GOT3 (cell line): ENCODE results near the gene AK4.
"Not testable (repeated sequence)": the region's sequence is repeated elsewhere in the genome, so short reads cannot be mapped to it uniquely, and the experiment has no call there.

Source experiments
- DNase-seq: peaks from one replicate; lab custom pipeline; 2025; ENCODE audit warnings: mixed read lengths; lab: John Stamatoyannopoulos, UW

Gene AK4

DNA sequence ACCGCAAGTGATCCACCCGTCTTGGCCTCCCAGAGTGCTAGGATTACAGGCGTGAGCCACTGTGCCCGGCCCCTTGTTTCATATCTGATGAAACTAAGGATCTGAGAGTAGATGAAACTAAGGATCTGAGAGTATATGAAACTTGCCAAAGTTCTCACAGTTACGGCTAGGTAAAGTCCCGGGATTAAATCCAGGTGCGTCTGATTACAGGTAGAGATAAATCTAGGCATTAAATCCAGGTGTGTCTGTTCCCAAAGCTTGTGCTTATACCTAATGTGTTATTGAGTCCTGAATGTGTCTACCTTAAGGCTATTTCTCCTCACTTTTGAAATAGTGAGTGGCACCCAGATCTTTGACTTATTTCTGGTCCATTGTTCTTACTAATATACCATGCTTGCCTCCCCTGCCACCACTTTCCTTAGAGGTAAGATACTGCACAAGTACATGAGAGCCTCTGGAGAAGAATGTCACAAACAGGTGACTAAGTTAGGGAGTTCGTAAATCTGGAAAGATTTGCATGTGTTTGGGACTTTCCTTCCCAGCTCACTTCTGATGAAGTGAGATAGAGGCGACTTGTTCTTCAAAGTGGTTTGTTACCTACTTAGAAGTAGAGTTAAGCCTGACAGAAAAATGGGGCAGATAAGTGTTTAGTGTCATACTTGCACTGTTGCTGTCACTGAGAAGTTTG is 66.5 kb downstream of the AK4 start:
- no peak for DNase-seq

DNA sequence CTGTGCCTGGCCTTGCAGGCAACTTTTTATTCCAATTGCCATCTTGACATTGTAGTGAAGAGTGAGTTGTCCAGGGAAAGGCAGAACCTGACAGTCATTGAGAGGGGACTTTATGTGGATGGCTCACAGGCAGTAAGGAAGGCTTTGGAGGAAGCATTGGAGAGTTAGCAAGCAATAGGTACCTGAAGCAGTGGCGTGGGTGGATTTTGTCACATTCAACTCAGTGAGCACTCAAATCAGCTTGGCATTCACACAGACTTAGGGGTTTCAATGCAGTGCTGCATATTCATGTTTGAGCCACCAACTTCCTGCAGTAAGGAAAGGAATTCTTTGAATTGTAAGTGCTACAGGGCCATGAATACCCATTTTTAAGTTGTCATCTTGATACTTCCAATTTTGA is 69.0 kb downstream of the AK4 start:
- DNase-seq, result no peak

DNA sequence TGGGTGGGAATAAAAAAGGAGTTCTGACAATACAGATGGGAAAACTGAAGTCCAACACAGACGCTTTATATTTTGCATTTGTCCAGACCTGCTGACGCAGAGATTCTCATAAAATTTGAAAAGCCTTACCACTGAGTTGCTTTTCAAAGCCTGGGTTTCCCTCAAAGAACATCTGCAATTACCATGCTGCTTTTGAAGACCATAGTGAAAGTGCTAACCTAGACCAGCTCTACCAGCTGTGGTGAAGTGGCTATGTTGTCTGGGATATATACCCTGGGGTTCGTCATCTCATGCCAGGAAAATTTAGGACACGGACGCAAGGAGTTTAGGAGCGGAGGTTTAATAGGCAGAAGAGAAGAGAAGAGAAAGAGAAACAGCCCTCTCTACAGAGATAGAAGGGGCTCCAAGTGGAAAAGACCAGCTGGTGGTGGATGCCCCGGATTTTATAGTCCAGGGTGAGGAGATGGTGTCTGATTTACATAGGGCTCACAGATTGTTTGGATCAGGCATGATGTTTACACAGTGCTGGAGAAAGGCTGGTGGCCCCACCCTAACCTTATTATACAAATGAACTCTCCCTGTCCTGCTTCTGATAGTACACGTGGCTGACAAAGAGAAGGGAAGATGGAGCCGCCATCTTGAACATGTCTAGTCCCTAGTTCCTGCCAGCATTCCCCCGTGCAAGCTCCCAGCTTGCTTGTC is 73.8 kb downstream of the AK4 start:
- no peak for DNase-seq

DNA sequence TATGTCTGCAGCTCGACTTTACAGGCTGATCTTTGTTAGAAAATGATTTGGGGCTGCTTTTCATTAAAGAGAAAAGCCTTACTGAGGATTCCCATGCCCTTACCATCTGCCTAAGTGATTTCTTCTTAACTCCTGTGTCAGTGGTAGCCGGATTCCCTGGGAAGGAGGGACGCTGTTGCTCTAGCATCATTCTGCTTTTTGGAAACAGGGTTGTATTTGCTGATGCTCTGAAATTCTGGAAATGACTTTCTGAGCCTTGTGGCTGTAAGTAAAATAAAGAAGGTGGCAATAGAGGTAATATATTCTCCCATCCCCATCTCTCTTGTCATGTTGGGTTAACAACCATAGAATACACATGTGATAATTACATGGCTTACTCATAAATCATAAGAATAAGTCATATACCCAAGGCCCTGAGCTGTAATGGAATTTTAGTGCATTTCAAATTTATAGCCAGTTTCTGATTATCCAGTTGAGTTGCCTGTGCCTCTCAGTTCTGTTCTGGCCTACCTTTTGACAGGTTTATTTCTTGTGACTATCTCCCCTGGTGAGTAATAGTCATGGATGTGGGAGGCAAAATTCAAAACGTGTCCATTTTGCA is 74.4 kb downstream of the AK4 start:
- DNase-seq, result no peak

DNA sequence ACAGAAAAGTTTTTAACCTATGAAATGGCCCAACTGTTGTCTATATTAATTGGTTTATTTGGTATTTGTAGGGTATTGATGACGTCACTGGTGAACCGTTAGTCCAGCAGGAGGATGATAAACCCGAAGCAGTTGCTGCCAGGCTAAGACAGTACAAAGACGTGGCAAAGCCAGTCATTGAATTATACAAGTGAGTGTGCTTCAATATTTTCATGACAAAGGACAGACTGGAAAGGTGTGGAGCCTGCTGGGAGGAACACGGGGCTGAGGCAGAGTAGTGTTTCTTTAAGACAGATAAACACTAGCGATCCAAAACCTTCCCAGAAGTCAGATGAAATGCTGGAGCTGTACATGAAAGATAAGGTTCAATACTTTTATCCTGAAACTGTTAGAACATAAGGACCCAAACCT is 76.7 kb downstream of the AK4 start:
- no peak for DNase-seq

DNA sequence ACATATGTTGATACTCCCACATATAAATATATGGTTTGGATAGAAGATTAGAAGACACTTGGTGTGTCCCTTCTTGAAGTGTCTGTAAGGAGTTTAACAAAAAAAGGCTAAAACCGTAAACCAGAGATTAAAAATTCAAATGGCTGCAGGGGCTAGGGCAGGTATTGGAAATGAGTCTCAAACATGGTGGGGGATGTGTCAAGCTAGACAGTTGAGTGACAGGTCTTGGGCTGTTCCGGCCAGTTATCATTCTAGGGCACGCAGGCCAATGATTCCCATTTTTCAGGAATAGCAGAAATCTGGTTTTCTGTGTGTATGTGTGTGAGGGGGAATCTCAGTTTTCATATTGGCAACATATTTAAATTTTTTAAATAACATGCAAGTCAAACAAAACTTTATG is 77.2 kb downstream of the AK4 start:
- no peak for DNase-seq

DNA sequence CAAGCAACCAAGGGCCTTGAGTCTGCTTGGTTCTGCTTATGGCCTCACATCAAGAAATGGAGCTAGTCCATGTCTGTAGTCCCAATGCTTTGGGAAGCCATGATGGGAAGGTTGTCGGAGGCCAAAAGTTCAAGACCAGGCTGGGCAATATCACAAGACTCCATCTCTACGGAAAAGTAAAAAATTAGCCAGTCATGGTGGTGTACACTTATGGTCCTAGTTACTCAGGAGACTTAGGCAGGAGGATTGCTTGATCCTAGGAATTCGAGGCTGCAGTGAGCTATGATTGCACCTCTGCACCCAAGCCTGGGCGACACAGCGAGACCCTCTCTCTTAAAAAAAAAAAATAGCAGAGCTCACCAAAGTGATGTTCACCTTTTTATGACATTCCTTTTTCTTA is 81.2 kb downstream of the AK4 start:
- DNase-seq, result no peak

DNA sequence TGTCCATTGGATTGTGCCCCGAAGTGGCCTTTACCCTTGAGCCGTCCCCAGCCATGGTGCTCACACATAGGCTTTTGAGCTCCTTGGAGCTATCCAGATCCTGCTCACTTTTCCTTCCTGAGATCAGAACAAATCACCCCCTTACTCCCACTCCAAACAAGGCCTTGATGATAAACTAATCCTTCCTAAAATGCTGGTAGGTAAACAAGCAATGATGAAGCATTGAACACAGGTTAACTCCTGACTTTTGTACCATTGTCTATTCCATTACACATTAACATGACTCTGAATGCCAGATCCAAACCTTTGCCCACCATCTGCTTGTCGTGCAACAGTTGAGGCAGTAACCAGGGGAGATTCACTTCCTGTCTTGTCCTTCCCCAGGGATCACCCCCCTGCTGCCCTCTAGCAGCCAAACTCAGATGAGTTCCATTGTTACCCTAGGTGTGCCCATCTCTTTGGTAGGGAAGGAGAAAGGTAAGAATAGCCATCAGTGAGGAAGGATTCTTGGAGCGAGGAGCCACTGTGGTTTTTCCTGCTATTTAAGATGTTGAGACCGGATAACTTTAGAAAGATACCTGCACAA is 81.8 kb downstream of the AK4 start:
- DNase-seq, result no peak

DNA sequence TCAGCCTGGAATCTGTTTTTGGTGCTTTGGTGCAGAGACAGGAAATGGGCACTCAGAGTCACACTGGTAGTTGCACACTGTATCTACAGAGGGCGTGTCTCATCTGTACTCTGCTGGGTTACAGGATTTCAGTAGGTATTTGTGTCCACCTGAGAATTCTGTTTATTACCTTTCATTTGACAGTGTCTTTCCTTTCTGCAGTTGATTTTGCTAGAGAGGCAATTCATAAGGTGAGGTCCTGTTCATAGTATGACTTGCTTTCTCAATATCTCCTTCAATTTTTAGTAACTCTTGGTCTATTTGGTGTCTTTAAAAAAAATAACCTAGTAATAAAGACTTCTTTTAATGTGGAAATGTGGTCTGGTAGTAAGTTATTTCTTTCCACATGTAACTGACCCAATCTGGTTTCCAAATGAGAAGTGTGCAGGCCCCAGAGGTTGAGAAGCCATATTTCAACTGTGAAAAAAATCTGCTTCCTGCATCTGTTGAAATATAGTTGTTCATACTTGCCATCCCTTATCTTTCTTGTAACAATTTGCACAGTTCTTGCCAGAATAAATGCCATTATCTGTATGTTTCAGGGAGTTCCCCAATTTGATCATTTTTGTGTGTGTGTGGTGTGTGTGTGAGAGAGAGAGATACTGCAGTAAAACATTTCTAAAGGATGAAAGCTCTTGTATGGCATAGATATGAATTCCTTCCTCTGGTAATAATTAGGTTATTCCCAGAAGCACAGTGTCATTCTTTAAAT is 82.9 kb downstream of the AK4 start:
- DNase-seq, result no peak

DNA sequence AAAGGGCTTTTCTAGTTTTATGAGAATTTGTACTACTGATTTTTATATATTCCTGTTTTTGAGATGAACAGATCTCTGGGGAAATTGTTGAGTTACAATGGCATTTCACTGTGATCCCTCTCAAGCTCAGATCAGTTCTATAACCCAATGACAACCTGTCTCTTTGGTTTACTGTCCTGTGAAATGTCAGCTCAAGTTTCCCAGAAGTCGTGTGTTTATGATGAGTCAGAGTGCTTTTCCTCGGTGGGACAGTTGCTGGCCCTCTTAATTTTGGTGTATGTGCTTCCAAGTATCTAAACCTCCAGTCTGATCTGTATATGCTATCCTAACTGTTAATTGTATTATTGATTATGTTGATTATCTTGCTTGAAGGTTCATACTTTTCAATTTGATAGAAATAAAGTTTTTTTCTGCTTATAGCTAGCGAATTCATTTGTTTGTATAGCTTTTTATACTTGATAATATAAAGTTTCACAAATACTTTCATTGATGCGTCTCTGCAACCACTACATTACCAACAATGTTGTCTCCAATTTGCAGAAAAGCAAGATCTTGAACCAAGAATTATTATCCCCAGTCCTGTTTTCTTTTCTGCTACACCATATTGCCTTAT is 83.8 kb downstream of the AK4 start:
- no peak for DNase-seq

DNA sequence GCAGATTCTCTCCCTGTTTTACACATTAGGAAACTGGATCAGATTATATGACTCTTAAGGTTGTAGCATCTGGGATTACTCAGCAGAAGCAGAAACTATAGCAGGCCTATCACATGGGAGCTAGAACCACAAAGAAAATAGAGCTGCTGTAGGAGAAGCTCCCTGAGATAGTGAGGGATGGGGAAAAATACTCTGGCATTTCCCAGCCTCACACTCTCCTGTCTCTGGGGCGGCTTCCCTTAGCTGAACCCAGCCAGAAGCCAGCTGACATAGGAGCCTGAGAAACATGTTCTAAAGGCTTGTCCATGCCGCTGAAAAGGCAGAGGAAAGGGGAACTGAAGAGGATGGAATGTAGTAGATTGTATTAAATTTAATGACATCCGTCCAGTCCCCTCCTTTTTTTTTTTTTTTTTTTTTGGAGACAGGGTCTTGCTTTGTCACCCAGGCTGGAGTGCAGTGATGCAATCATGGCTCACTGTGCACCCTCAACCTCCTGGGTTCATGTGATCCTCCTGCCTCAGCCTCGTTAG is 84.5 kb downstream of the AK4 start:
- DNase-seq, result no peak

DNA sequence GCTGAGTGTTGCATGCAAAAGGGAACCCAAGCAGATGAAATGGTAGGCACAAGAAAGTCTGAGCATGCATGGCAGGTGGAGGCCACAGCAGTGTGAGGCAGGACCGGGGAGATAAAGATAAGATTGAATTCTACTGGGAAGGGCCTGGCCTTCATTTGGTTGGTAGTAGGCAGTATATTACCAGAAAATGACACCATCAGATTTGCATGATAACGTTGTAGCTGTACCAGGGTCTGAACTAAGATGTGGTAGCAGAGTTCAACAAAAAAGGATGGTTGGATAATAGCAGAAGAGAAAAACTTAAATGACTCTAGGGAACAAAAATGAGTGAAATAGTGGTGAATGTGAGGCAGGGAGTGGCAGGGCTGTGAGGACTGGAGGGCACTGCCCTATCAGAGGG is 85.8 kb downstream of the AK4 start:
- no peak for DNase-seq

DNA sequence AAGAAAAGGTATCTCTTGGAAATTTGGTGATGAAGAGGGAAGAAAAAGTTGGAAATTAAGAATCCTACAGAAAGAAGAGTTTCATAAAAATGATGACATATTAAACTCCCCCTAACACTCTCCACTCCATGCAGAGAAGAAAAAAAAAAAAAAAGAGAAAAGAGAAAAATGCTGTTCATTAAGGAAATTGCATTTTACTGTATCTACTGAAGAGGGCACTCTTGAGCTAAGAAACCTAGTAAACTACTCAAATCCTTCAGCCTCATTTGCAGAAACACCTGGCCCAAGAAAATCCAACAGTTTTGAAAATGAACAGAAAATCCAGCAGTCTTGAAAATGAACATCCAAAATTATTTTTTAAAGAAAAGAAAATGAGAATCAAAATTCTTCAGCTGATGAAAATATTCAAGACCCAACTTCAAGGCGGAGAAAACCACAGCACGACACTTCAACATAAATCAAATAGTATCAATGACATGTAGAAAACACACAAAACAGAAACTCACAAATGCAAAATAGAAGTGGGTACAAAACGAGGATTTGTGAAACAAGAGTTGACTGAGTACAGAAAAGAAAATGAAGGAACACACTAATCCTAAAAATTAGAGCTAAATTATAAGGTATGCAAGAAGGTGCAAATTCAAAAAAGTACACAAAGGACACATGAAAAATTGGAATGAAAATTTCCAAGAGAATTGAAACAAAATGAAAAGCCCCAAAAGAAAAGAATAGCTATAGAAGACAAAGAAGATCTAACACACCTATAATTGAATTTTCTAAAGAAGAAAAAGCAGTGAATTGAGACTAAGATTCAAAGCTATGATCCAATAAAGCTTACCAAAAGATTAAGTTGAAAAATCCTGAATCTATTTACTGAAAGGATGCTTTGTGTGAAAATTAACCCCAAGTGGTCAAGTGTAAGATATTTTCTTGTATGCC is 88.1 kb downstream of the AK4 start:
- no peak for DNase-seq

DNA sequence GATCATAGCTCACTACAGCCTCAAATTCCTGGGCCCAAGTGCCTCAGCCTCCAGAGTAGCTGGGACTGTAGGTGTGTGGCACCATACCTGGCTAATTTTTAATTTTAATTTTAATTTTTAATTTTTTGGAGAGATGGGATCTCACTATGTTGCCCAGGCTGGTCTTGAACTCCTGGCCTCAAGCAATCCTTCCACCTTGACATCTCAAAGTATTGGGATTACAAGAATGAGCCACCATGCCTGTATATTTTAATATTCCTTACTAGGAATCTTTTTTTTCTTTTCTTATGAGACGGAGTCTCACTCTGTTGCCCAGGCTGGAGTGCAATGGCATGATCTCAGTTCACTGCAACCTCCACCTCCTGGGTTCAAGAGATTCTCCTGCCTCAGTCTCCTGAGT is 89.1 kb downstream of the AK4 start:
- DNase-seq, result not testable (repeated sequence)

DNA sequence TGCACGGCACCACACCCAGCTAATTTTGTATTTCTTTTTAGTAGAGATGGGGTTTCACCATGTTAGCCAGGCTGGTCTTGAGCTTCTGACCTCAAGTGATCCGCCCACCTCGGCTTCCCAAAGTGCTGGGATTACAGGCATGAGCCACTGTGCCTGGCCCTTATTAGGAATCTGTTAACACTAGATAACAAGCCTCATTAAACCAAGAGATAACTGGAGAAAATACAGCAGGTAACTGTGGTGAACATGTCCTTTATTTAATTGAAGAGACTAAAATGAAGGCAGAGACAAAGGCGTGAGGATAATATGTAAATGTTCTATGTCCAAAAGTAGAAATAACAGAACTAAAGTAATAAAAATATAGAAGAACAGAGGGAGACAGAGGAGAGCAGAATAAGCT is 89.5 kb downstream of the AK4 start:
- DNase-seq, result no peak

DNA sequence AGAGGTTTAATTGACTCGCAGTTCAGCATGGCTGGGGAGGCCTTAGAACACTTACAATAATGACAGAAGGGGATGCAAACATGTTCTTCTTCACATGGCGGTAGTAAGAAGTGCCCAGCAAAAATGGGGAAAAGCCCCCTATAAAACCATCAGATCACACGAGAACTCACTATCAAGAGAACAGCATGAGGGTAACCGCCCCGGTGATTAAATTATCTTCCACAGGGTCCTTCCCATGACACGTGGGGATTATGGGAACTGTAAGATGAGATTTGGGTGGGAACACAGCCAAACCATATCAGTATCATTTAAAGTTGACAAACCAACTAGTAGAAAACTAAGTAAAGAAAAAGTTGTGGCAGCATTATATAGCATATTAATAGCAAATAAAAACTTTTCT is 90.0 kb downstream of the AK4 start:
- DNase-seq, result no peak

DNA sequence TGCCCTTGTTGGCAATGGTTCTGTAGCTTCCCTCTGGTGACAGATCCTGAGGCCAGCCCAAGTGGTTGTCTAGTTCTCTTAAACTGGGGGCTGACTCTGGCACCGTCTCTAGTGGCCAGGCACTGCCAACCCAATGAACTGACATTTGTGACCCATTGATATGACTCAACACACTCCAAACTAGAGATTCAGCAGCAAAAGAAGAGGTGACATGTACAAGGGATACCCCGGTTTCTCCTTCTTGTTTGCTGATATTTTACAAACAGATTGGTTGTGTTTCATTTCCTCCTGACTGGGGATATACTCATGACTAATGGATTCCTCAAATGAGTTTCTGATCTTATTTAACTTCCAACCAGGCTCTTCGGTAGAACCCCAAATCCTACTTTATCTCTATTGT is 95.5 kb downstream of the AK4 start:
- no peak for DNase-seq

DNA sequence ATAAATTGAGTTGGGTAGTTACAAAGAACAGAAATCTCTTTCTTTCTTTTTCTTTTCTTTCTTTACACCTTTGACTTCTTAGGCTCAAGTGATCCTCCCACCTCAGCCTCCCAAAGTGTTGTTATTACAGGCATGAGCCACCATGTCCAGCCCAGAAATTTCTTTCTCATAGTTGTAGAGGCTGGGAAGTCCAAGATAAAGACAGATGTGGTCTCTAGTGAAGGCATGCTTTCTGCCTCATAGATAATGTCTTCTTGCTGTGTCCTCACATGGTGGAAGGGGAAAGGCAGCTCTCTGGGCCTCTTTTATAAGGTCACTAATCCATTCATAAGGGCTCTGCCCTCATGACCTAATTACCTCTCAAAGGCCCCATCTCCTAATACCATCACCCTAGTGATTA is 97.3 kb downstream of the AK4 start:
- no peak for DNase-seq

DNA sequence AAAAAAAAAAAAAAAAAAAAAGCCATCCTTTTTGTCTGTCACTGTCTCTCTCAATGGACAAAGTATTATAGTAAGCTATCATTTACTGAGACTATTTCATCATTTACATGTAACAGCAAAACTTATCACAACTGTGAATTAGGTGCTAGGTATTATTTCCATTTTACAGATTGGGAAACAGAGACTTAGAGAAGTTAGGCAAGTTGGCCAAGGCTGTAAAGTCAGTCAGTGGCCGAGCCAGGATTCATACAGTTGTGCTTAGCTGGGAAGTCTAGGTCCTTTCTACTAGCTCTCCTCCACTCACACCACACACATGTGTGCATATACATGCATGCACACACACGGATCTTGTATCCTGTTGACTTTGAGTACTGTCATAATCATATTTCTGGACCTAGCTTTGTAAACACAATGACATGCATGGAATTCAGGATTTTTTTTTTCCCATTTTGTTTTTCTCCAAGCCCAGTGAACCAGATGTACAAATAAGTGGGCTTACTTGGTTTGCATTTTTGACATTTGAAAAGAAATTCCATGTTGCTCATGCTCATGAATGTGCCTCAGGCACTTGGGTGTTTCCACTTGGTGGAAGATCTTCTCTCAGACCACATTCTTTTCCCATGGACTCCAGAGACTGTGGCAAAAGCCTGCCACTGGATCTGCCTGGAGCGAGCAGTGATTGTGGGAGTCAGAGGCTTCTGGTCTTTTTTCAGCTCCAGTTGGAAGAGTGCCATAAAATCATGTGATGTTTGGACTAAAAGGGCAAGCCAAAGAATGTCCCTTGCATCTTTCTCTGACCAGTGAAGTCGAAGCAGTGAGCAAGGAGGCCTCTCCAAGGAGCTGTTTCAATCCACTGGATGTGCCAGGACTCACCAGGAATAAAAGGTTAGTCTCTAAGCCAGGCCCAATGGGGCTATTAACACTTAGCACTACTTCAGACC is 99.7 kb downstream of the AK4 start:
- no peak for DNase-seq
